ENCODE data around the gene TCOF1.

TCOF1 gene

DNA sequence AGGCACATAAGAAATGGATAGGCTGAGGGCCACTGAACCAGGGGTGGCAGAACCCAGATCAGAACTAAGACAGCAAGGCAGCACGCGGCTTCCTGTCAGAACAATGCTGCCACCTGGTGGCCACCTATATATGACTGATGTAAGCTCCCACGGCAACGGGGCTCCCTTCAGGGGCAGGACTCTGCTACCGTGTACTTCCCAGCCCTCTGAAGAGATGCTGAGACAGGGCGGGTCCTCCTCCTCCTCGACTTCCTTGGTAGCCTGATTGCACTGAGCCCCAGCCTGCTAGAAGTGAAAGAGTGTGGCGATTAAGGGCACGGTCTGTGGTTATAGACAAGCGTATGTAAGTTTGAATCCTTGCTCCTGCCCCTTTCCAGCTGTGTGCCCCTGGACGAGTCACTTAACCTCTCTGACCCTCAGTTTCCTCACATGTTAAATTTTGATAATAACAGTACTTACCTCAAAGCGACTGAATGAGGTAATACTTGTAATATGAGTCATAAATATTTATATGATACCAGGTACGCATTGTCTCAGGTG lies 78.7 kb downstream of the TCOF1 start:
- no peak for FAIRE-seq

DNA sequence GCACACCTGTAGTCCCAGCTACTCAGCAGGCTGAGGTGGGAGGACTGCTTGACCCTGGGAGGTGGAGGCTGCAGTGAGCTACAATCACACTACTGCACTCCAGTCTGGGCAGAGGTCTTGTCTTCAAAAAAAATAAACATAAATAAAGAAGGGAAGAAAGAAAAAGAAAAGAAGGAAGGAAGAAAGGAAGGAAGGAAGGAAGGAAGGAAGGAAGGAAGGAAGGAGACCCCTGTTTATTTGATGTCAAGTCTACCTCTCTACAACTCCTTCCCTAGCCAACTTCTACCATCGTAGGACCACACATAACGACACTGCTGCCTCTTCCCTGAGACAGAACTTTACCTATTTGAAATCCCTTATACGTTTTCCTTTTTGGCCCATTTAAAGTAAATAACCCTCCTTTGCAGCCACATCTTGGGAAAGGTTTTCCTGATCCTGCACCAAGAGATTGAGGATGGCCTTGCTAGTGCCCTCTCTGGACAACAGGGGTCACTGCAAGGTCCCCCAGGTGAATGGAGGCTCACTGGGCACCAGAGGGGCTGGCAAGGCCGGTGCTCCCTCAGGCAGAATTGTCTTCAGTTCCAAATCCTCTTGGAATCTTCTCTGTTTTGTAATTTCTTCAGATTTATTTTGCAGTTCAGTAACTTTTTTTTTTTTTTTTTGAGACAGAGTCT lies 81.5 kb downstream of the TCOF1 start:
- FAIRE-seq: no peak

DNA sequence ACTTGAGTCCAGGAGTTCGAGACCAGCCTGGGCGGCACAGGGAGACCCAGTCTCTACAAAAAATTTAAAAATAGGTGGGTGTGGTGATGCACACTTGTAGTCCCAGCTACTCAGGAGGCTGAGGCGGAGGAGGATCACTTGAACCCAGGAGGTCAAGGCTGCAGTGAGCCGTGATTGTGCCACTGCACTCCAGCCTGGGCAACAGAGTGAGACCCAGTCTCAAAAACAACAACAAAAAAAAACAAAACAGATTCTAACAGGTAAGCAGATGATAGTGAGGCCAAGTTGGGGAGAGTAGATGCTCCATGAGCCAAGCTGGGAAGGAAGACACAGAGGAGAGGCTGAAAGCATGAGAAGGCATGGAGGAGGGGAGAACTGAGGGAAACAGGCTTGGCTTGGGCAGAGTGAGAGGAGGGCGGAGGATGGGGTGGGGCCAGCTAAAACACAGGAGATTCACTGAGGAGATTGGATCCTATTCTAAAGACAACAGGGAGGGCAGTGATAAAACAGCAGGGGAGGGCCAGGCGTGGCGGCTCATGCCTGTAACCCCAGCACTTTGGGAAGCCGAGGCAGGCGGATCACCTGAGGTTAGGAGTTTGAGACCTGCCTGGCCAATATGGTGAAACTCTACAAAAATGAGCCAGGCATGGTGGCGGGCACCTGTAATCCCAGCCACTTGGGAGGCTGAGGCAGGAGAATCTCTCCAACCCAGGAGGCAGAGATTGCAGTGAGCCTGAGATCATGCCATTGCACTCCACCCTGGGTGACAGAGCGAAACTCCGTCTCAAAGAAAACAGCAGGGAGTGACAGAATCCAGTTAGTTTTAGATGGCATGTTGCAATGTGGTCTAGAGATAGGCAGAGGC lies 83.7 kb downstream of the TCOF1 start:
- FAIRE-seq: no peak

DNA sequence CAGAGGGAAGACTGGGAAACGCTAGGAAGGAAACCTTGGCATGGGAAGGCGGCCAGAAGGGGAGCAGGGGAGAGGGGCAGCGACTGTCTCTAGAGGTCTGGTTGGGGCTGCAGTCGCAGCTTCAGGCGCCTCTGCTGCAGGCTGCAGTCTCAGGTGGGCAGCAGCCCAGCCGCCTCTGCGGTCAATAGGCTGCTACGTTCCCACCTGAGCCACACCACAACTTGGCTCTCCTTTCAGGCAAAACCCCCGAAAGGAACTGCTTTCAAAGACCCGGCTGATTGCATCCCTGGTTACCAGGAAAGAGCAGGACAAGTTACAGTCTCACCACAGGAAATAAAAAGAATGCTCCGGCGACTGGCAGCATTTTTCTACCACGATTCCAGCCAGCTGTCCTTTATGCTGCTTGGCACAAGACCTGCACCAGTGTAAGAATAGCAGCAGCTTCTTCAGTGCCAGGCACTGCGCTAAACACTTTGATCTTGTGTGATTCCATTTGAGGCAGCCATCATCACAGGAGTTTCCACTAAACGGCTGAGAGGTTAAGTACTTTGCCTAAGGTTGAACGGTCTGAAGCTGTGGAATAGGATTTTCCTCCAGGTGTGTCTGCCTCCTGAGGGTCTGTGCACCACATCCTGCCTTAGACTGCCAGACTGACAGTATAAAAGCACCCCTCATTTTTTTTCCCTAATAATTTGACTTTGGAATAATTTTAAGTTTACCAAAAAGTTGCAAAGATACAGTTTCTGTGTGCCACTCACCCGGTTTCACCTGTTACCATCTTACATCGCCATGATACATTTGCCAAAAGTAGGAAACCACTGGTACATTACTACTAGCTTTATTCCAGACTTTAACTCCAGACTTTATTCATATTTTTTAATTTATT lies 84.6 kb downstream of the TCOF1 start:
- FAIRE-seq: no peak

DNA sequence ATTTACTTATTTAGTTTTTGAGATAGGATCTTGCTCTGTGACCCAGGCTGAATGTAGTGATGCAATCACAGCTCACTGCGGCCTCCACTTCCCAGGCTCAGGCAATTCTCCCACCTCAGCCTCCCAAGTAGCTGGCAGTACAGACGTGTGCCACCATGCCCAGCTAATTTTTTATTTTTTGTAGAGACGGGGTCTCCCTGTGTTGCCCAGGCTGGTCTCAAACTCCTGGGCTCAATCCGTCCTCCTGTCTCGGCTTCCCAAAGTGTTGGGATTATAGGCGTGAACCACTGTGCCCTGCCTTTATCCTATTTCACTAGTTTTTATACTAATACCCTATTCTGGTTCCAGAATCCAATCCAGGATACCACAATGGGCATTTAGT lies 85.2 kb downstream of the TCOF1 start:
- no peak for FAIRE-seq

DNA sequence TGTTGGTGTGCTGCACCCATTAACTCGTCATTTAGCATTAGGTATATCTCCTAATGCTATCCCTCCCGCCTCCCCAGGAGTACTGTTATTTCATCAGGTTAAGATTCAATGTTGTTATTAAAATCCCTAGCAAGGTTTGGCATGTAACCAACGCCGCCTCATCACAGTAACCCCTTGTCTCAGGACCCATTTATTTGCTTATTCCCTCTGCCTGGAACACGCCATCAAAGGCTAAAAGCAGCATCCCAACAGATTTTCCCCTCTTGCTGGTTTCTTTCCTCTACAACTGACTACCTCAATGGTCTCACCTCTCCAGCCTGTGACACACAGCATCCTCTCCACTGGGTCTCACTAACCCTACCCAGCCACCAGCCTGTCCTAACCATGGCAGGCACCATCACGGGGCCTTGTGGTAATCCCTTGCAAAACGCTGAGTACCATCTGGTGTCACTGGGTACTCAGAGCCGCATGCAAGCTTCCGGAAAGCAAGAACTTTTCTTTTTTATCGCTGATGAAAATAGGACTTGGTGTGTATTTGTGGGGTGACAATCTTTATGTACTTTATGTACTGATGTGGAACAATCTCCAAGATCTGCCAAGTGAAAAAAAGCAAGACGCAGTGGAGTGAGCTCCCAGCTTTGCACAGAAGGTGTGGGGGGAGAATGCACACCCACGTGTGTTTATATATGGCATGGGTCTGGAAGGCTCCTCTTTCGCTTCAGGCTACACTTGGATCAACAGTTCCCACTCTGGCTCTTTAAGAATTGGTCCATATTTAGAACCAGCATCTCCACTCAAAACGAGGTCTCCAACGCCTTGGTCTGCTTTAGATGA lies 86.0 kb downstream of the TCOF1 start:
- FAIRE-seq: no peak

GRCh38 chr5:150444770-150445169 lies 87.3 kb downstream of the TCOF1 start:
- no peak for FAIRE-seq

DNA sequence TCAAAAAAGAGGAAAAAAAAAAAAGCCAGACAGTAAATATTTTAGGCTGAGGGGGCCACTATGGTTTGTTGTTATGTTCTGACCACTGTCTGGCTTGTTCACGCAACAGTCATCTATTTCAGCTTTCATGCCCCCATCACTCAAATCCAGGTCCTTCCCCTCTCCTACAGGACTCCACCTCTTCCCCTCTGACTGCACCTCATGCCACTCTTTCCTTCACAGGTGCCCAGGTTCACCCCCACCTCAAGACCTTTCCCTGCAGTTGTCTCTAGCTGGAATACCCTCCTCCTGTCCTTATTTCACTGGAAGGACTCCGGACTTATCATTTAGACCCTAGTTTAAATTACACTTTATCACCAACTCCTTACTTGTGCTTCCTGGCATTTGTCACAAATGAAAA lies 88.6 kb downstream of the TCOF1 start:
- FAIRE-seq: no peak

GRCh38 chr5:150446583-150446982 lies 89.1 kb downstream of the TCOF1 start:
- no peak for FAIRE-seq

GRCh38 chr5:150447188-150447587 lies 89.7 kb downstream of the TCOF1 start:
- FAIRE-seq: no peak

DNA sequence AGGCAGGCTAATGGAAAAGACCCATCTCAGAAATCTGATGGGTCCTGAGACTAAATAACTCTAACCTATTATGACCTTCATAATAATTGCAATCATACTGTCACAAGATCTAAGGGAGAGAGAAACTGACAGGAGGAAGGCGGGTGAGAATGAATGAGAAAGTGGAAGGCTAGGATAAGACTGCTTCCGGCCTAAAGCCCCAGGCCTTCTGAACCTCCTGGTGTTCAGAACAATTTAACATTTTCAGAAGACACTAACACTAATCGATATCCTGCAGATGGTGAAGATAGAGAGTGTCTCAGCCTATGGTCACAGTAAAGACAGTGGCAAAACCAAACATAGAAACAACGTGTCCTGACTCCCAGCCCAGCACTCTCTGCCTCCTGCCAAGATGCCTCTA lies 90.8 kb downstream of the TCOF1 start:
- no peak for FAIRE-seq

DNA sequence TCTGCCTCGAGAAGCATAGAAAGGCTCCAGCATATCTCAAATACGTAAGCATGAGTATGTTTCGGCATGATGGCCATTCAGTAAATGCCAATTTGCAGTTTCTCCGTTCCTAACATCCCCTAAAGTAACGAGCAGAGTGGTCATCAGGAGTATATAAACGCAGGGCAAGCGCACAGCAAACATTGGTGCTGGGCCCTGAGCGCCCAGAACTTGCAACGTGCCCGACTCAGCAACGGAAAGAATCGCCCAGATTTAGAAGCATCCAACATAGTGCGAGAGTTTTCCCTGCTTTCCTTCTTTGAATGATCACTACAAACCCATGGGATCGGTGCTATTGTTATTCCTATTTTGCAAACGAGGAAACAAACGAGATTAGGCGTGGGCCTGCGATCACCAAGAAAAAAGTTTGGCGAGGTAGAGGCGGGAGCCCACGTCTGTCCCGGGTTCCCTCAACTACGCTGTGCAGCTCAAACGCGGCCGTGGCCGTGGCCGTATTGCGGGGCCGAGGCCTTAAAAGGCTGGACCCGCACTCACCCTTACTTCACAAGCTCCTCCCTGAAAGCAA lies 91.5 kb downstream of the TCOF1 start:
- no peak for FAIRE-seq

Measured in islet of Langerhans (tissue), 1 donor.